ENCODE data around the gene SCAMP4.

Gene SCAMP4, protein sequence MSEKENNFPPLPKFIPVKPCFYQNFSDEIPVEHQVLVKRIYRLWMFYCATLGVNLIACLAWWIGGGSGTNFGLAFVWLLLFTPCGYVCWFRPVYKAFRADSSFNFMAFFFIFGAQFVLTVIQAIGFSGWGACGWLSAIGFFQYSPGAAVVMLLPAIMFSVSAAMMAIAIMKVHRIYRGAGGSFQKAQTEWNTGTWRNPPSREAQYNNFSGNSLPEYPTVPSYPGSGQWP

DNA sequence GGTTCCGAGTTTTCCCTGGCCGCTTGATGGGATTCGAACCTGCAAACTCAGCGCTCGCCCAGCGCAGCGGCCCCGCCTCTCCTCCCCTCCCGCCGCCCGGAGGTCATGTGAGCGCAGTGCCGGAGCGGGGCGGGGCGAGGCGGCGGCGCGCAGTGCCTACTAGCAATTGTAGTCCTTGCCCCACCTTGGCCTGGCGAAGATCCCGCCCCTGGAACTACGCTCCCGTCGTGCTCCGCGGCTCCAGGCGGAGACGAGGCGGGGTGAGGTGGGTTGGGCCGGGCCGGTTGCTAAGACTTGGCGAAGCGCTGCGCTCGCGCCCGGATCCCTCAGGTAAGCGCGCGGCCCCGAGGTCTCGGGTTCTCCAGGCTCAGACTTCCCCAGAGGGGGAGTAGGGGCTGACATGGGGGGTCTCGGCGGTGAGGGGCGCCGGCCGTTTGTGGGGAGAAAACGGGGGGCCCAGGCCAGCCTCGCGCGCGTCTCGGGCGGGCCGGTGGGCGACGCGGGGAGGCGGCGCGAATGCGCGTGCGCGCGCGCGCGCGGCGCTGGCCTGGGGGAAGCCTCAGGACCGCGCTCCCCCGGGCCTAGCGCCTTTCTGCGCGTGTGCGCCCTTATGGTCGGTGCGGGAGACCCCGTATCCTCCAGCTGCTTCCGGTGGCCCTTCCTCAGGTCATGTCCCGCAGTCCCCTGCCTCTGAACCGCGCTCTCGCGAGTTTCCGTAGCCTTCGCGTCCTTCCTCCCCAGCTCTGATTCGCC lies at the start of gene SCAMP4, which contains the start of gene ADAT3:
Gene SCAMP4, plus strand, starts transcription at position 290 of the 753 bp plus-strand sequence. CDS start 9,621 bp downstream, outside the sequence.
Gene ADAT3, plus strand, starts transcription at position 290 of the 753 bp plus-strand sequence. CDS start 6,649 bp downstream, outside the sequence.
- DNase-seq = peak; percentile 93

DNA sequence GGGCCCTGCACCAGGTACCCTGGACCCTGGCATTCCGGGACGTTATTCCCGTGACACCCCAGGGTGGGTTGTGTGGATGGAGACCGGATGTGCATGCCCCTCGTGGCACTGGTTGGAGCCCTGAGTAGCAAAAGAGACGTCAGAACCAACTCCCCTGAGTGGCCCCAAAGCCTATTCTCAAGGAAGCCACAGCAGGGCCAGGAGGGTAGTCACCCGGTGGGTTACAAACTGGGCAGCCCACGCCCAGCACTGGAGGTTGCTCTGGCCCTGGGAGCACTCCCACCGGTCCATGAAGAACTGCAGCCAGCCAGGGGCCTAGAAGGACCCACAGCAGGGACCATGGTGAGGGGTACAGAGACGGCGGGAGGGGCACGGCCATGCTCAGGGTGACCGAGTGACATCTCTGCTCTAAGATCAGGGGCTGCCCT lies 49.4 kb upstream of the SCAMP4 start:
- DNase-seq = no peak

DNA sequence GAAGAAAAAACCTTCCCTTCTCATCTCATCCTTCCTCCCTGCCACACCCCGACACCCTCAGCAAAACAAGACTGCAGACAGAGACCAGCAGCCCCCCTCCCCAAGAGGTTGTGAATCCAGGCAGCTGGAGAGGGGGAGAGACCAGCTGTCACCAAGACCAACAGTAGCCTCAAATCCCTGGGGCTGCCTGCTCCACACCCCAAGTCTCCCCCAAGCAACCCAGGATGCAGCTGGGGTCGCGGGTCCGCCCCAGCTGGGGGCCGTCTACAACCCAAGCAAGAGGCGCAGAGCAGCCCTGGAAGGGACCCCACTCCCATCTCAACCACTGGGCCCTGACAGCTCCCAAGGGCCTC lies 48.9 kb upstream of the SCAMP4 start:
- DNase-seq = no peak

DNA sequence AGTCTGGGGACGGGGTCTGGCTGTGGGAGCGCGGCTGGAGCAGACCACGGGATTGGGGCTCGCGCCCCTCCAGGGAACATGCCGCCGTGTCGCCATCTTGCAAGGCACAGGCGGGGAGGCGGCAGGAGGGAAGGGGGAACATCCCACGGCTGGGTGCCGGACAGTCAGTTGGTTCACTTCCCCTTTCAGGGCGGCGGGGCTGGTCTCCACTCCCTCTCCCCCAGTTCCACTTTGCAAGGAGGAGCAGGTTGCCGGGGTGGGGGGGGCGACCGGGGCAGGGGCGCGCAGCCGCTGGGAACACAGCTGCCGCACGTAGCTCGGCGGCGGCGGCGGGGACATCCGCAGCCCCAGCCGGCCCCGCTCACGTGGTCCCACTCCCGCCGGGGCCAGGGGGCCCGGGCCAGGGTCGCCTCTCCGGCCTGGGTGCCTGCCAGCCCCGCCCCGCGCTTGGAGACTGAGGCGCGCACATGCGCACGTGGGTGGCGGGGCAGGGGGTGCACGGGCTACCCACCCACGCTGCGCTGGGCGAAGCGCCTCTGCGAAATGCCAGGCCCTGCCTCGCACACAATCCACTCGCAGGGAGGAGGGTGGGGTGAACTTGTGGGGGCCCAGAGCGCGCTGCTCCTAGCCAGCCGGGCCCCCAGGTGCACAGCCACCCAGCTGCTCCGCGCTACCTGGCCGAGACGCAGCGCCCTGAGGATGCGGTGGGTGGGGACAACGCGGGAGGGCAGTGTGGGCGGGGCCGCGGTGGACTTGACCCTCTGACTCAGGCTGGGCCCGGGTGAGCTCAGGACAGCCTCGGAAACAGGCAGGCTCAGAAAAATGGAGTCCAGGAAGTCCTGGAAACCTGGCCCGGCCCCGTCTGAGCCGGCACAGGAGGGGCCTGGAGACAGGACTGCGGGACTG lies 48.2 kb upstream of the SCAMP4 start:
- no peak for DNase-seq

DNA sequence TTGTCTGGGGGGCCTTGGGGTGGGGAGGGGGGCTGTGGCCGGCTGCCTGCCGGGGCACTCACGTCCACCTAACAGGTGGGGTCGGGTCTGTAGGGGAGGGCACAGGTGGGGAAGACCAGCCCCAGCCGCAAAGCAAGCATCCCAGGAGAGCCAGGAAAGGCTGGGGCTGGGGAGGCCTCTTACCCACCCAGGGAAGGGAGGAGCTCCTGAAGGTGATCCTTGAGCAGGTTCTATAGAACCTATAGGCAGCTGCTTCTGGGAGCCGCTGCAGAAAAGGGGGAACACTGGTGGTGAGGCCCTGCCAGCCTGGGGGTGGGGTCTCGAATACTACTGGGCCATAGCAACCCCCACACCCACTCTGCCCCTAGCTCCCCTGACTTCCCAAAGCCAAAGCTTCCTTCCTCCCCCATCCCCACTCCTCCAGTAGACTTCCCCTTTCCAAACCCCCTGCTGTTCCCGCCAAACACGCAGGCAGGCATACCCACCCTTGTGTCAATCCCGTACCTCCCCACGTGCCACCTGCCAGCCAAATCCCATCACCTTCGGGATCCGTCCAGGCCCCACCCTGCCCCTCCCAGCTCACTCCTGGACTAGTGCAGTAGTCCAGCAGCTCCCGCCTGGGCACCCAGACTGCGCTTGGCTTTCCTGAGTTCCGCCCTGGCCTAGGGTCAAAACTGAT lies 47.4 kb upstream of the SCAMP4 start:
- no peak for DNase-seq

DNA sequence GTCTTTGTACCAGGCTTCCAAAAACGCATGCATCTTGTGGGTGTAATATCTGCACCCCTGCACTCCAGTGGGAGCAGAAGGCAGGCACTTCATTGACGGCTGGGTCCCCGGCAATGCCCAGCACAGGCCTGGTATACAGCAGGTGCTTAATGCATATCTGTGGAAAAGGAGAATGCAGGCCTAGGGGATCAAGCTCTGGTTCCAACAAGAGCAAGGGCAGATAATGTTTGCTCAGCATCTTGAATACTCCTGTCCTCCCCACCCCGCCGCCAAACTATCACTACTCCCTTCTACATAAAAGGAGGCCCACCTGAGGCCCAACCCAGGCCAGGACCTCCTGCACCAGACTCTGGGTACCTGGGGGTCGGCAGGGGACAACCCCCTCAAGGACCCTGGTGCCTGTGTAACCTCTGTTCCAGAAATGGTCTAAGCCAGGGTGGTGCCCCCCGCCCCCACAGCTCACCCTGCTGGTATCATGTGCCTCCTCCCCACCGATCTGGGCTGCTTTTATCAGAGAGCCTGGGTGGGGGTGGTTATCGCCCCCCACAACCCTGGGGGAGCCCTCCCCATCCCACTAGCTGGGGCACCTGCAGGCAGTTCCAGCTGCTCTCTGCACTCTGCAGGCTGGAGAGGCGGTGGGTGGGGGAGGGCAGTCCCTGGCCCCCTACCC lies 46.7 kb upstream of the SCAMP4 start:
- DNase-seq = no peak

DNA sequence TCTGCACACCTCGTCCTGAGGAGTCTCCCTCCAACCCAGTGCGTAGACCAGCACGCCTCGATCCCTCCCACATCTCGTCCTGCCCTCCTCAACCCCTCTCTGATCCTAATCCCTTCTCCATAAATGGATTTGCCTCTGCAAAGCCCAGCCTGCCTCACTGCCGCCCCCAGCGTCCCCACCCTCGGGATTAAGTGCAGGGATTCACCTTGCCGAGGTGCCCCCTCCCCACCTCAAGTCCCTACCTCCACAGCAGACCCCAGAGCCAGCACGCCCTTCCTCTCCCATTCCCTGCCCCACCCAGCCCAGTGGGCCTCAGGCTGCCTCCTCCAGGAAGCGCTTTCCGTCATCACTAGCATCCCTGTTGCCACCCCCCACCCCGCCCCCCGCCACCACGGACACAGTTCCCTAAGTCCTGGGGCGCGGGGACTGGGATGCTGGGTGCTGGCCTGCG lies 45.8 kb upstream of the SCAMP4 start:
- DNase-seq = no peak

DNA sequence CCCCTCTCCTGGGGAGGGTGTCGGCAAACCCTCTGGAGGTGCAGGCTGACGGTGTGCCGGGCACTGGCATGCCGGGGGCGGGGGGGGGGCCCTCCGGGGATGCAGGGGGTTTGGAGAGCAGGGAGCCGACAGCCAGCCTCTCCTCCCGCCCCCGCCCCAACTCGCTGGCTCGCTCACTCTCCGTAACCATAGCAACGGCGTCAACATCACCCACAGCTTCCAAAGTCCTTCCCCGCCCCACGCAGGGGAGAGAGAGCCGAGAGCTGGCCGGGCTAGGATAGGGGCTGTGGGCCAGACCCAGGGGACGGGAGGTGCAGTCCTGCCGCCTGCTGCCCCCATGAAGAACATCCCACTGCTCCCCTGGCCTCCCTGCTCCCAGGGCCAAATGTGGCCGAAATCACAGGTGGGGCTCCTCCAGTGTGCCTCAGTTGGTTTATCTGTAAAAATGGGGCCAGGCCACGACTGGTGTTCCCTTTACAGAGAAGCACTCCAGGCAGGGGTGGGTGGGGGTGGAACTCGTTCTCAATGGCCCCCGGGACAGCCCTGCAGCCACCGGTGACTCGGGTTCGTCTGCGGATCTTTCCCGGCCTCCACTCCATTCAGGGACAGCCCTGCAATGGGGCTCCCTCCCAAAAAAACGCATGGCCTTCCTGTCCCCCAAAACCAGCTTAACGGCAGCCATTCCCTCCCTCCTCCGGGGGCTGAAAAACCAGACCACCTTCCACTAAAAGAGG lies 45.0 kb upstream of the SCAMP4 start:
- DNase-seq = no peak

DNA sequence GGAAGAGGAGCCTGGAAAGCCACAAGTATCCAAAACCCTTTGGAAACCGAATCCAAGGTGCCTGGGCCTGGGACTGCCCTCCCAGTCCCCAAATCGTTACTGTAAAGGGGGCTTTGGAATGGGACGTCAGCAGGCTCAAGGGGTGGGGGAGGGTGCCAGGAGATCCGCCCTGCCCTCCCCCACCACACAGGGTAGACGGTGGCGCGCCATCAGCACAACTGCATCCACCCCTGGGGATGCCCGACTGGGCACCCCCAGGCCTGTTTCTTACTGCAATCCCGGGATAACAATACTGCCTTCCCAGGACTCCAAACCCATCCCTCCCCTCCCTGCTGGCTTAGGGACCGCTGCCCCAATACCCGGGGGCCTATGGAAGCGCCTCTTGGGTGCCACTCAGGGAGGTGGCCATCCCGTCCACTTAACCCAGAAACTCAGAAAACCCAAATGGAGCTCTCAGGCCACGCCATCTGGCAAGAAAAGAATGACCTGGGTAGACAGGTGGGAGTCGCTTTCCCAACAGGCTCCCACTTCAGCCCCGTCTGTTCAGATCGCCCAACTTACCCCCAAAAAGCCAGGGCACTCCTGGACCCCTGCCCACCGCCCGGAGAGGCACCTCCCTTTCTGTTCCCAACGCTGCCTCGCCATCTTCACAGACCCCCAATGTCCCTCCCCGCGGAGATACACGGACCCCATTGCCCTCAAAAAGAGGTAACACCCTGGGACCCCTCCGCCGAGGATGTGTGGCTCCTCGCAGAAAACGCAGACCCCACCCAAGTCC lies 44.2 kb upstream of the SCAMP4 start:
- no peak for DNase-seq

DNA sequence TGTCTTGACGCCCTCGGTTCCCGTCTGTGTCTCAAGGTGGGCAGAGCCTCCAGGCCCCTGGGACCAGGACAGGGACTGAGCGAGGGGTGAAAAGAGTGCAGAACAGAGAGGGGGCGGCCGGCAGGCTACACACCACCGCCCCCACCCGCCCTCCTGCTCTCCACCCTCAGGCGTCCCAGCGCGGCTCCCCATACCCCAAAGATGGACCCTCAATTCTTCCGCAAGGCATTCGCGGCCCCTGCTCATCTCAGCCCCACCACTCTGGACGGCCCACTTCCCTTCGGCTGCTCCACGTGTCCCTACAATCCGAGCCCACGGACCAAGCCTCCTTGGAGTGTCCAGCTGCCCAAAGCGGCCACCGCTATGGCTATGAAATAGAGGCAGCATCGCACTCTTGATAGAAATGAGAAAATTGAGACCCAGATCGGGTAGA lies 43.6 kb upstream of the SCAMP4 start:
- DNase-seq = no peak

DNA sequence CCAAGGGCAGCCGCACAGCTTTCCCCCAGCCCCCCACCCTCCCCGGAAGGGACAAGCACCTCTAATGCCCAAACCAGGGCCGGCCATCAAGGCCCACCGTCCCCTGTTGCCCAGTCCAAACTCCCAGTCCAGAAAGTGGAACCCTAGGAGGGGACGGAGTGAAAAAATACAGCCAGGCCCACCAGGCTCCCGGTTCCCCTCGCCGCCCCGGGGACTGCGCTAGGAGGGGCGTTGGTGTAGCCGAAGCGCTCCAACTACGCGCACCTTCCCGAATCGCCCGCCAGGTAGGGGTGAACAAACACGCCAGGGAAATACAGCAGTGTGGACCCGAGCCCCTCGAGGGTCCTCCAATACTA lies 43.2 kb upstream of the SCAMP4 start:
- no peak for DNase-seq

DNA sequence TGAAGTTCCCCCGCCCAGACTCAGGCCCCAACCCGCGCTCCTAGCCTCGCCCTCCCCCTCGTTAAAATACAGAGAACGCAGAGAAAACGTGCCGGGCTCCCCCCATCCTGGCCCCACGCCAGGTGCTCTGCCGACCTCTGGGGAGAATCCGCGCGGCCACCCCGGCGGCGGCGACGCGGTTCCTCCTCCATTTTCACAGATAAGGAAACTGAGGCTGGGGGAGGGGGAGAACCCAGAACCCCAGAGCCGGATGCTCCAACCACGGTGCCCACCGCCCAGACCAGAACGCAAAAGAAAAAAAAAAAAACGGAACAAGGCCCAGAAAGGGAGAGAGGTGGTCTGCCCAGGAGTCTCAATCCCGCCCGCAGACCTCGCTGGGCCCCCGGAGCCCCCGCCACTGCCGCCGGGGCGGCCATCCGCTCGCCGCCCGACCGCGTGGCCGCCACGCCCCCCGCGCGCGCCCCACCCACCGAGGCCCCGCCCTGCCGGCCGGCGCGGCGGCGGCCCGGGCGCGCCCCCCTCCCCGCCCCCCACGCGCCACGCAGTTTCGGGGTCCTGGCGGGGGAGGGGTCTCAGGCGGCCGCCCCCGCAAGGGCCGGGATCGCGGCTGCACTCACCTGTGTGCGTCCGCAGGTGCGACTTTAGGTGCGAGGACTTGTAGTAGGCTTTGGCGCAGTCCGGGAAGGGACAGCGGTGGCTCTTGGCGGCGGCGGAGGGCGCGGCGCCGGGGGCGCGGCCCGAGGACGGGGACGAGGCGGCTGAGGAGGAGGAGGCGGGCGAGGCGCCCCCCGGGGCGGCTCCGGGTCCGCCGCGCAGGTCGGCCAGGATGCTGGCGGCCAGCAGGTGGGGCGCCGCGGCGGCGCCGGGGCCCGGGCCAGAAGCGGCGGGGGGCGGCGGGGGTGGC lies 42.5 kb upstream of the SCAMP4 start:
- DNase-seq = no peak

DNA sequence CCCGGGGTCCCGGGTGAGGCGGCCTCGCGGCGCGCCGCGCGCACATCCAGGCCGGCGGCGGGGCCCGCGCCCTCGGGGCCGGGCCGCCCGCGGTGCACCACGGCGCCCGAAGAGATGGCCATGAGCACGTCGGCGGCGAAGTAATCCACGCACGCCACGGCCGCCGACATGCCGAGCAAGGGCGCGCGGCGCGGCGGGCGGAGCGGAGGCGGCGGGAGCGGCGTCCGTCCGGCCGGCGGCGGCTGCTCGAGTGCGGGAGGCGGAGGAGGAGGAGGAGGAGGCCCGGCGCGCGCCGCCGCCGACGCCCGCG lies 41.9 kb upstream of the SCAMP4 start, which contains the start of gene KLF16:
Gene KLF16, minus strand, starts transcription at position 252 of the 310 bp plus-strand sequence. Its CDS starts 82 bp downstream, at position 170.
- DNase-seq = no peak

DNA sequence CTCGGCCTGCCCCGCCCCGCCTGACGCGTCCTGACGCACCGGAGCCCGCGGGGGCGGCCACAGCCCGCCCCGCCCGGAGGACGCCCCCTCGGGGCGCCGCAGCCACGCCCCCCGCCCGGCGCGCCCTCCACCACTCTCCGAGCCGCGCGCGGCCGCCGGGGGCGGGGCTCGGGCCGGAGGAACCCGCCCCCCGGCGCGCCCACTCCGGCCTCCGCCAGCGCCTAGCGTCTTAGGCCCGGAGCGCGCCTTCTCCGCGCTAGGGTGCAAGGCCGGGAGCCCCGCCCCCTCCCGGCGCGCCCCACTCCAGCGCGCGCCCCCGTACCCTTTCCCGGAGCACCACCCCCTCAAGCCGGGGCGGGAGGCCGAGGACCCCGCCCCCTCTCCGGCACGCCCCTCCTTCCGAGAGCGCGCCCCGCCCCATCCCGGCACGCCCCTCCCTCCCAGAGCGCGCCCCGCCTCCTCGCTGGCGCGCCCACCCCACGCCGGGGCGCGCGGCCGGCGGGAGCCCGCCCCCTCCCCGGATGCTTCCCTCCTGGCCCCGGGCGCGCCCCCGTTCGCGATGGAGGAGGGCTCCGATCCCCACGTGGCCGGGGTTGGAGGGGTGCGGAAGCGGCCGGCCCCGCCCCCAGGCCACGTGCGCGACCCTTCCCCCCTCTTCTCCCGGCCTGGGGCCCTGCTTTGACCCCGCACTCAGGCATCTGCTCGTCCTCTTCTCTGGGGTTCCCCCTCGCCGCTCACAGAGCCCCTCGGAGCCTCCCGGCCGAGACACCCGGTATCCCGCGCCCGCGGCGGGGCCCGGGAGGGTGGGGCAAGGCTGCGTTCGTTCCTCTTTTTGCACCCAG lies 41.3 kb upstream of the SCAMP4 start:
- DNase-seq = peak; percentile 15

DNA sequence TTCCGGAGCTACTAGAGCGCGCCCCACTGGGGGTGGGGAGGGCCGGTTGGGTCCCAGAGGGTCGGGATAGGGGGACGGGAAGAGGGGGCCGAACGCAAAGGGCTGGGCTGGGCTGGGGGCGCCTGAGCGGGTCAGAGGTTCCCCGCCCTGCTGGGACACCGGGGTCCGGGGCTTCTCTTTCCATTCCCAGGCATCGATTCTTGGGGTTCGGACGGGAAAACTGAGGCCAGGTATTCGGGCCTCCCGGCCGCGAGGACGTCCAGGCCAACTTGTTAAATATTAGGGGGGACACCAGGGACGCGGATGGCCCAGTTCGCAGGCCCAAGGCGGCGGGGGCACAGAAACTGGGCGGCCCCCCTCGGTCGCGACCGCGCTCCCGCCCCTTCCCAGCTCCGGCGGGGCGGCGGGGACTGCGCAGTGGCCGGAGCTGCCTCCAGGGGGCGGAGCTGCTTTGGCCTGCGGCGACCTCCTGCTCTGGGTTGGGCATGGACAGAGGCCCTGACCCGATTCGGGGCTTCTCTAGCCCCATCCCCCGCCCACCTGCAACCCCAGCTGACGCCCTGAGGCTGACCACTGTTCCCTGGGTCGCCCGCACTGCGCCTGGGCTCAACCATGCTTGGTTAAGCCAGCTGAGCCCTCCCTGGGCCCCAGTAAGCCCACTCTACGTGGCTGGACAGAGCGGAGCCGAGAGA lies 40.6 kb upstream of the SCAMP4 start:
- DNase-seq = no peak

DNA sequence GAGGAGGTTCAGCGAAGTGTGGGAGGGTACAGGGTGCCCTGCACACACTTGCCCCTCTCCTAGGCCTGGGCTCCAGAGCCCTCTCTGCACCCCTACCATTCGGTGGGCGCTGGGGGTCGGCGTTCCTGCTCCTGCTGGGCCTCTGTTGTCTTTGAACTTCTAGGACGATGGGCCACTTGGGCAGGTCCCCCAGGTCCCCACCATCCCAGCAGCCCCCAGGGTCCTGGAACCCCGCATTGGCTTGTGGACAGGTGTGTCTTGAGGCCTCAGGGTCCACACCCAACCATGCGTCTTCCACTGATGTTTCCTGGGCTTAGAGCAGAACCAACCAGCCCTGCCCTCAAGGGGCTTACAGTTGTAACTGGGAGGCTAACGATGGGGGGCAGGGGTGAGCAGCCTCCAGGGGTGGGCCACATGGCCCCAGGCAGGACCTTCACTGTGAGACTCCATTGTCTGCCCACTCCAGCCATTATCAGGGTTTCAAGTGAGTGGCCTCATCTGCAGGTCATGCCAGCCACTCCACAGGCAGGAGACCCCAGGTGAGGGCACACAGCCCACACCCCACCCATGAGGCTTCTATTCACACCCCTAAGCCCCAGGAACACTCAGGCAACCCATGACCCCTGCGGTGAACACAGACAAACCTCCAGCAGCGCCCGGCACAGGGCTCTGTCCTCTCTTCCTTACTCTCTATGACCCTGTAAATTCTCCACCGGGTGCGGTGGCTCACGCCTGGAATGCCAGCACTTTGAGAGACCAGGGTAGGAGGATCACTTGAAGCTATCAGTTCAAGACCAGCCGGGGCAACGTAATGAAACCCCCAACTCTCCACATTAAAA lies 39.8 kb upstream of the SCAMP4 start:
- no peak for DNase-seq
